Astrocyte of the spinal cord (primary cell): Measurements from ENCODE around the gene RBMS1.

Experiments
- DNase-seq: peaks from one replicate; pipeline ENCODE4 v3.0.0; 2011; ENCODE audit warnings: low read depth, low spot score
- H3K4me3 ChIP-seq: 2 replicates; pipeline ENCODE4 v1.5.1; 2011; ENCODE audit warnings: low read depth, mild to moderate bottlenecking, low read length, moderate library complexity
- CTCF ChIP-seq: IDR thresholded peaks from 2 replicates; pipeline ENCODE4 v1.5.1; 2012; ENCODE audit warnings: low read depth, mild to moderate bottlenecking, low read length, inconsistent platforms
- in situ Hi-C: cut with HindIII; loops from 2 replicates; pipeline ENCODE4 v1.10.0; 2017; ENCODE audit warnings: low sequenced_read_pairs

RBMS1 gene

DNA sequence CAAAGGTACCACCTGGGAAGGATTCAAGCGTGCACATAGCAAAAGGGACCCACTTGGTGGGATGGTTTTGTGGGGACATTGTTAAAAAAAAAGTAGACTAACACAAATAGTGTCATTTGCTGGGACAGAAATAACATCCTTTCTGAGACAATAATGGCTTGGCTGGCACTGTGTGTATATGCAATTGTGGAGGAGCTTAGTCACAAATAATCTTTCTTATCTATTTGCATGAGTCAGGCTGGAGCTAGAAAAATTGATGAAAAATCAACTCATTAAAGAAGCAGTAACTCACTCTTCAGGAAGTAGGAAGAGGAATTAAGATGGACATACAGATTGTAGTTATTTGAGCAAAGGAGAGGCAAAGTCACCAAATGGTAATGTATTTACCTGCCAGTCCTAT is 264.0 kb downstream of the RBMS1 start:
- H3K4me3 ChIP-seq = no peak overlapping the region
- in situ Hi-C loops = no loop called here
- DNase-seq = peak; percentile 54
- no peak for TF ChIP-seq CTCF

GRCh38 chr2:160228141-160228917 is 265.3 kb downstream of the RBMS1 start:
- no peak for TF ChIP-seq CTCF
- in situ Hi-C loops = no loop called here
- no peak overlapping the region for H3K4me3 ChIP-seq
- DNase-seq = peak; percentile 95

- peak; percentile 72 for DNase-seq
- in situ Hi-C loops = no loop called here
- no peak overlapping the region for H3K4me3 ChIP-seq
- no peak for TF ChIP-seq CTCF
Observed at GRCh38 chr2:160227293-160227915, 266.2 kb downstream of the RBMS1 start.

DNA sequence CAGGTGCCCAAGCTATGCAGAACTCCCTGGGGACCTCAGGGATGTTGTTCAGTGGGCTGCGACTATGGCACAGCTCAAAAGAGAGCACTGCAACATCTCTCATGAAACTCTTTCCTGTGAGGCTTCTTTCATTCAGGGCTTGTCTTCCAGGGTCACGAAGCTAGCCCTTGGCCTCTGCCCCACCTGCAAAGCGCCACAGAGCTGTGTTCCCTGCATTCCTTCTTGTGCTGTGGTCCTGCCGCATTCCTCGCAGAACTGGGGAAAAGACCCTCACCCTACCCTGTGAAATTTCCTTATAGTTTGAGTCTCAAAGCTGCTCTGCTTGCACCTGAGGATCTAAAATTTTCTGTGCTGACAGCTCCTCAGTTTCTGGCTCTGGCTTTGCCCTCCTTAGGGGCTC is 267.2 kb downstream of the RBMS1 start:
- in situ Hi-C loops = no loop called here
- no peak for DNase-seq
- no peak for TF ChIP-seq CTCF
- no peak overlapping the region for H3K4me3 ChIP-seq

- no peak overlapping the region for H3K4me3 ChIP-seq
- no peak for TF ChIP-seq CTCF
- DNase-seq = no peak
- in situ Hi-C loops = no loop called here
Observed at GRCh38 chr2:160225722-160226121, 267.9 kb downstream of the RBMS1 start.

GRCh38 chr2:160224507-160224906 is 269.1 kb downstream of the RBMS1 start:
- TF ChIP-seq CTCF = no peak
- no peak overlapping the region for H3K4me3 ChIP-seq
- in situ Hi-C loops = no loop called here
- DNase-seq = no peak
